Heart left ventricle (tissue), 16 donors: ENCODE results near the gene PHKA1. TPM values are rescaled to one million over a fixed set of nuclear protein-coding genes. Genes with fewer than 3 reads are reported as not detected.
"Not testable (repeated sequence)": the region's sequence is repeated elsewhere in the genome, so short reads cannot be mapped to it uniquely, and the experiment has no call there.

Experiments
- ATAC-seq, 4 donors: fragments of 200-7000 bp; cut with Tn5 transposase; one replicate each; pipeline ENCODE4 v1.9.1; 2020 to 2022; ENCODE audit warnings: moderate library complexity in 4 of 4, mild to moderate bottlenecking in 3 of 4, moderate number of reproducible peaks in 1 of 4
- DNase-seq, 5 donors: peaks; one replicate each; pipeline ENCODE4 v3.0.0-alpha.2; 2020
- H3K27ac ChIP-seq, 12 donors: fragments of 200-600 bp; sonication (generic) in 4 of 12; one replicate each; pipeline versions ENCODE4 v1.5.0 to v1.8.0; 2016 to 2022; ENCODE audit warnings: mild to moderate bottlenecking in 2 of 12
- H3K27me3 ChIP-seq, 9 donors: fragments of 200-600 bp; sonication (generic) in 2 of 9; one replicate each; pipeline versions ENCODE4 v1.5.1 to v1.8.0; 2016 to 2022; ENCODE audit warnings: mild to moderate bottlenecking in 3 of 9
- H3K36me3 ChIP-seq, 9 donors: fragments of 200-600 bp; sonication (generic) in 2 of 9; one replicate each; pipeline versions ENCODE4 v1.5.0 to v1.8.0; 2018 to 2022; ENCODE audit warnings: mild to moderate bottlenecking in 2 of 9
- H3K4me1 ChIP-seq, 12 donors: fragments of 200-600 bp; sonication (generic) in 4 of 12; one replicate each; pipeline versions ENCODE4 v1.5.0 to v1.8.0; 2016 to 2022; ENCODE audit warnings: mild to moderate bottlenecking in 3 of 12
- H3K4me3 ChIP-seq, 12 donors: fragments of 200-600 bp; sonication (generic) in 4 of 12; one replicate each; pipeline versions ENCODE4 v1.5.0 to v1.8.0; 2017 to 2022; ENCODE audit warnings: mild to moderate bottlenecking in 9 of 12, moderate library complexity in 4 of 12
- H3K9me3 ChIP-seq, 12 donors: fragments of 200-600 bp; sonication (generic) in 4 of 12; one replicate each; pipeline versions ENCODE4 v1.5.0 to v1.8.0; 2016 to 2022; ENCODE audit warnings: mild to moderate bottlenecking in 1 of 12
- POLR2A ChIP-seq, 2 donors: fragments of 450-650 bp; IDR thresholded peaks; one replicate each; pipeline ENCODE4 v1.6.1; 2017; ENCODE audit warnings: antibody characterized with exemption in 2 of 2, mild to moderate bottlenecking in 2 of 2, moderate library complexity in 2 of 2
- WGBS, 4 donors: extraction: QIAGEN DNeasy Blood & Tissue Kit in 2 of 4; methylation state at CpG; one replicate each; pipeline versions ENCODE4 v1.1.5 to v1.1.7; 2013 to 2018; 5-methylcytosine and 5-hydroxymethylcytosine counted together
- intact Hi-C, 10 donors: fragments of 100-400 bp; cut with DNase I; formaldehyde crosslinking; loops; one replicate each; pipeline versions ENCODE4 v1.11.1 to v1.14.2; 2022
- polyA plus RNA-seq, 2 donors: library from polyadenylated mRNA; stranded (reverse); fragments of 200-250 nt; gene quantifications; one replicate each; pipeline ENCODE4 v1.2.3, GENCODE V29; 2013
- total RNA-seq, 9 donors: library from RNA; depleted of rRNA in 2 of 9; stranded (reverse); fragments of >200 nt in 2 of 9; fragmentation: NEBNext Ultra II Directional in 3 of 9; extraction: Animal tissue kit (Norgen Biotek cat#: 25700) in 3 of 9; gene quantifications; one replicate each; pipeline versions ENCODE4 v1.1.0 to v1.2.4, GENCODE V29; 2016 to 2023
- TF ChIP-seq, protein P1 (sequence below), 12 donors: fragments of 200-600 bp; sonication (generic) in 4 of 12; IDR thresholded peaks; one replicate each; pipeline versions ENCODE4 v1.5.0 to v1.8.0; 2018 to 2022; ENCODE audit warnings: antibody characterized with exemption in 12 of 12, mild to moderate bottlenecking in 5 of 12
- donor health status: ischemic (EF 13 %, LVEDD 7.1; RV severe dilation, severe dysfunction).
- donor health status: healthy with polysubstance abuse.
- donor health status: DM: no; HTN: yes; CAD: no.
- donor health status: DM: no; HTN: no; CAD: no.
- donor health status: ischemic (EF 25% LVEDD 6.9; RV normal size, moderate dysfunction).
- donor health status: ischemic (EF 25% LVEDD 5.7; RV mildly dilated, moderate dysfunction).
- donor health status: healthy.
- donor health status: DM: yes; HTN: yes; CAD: no.
- donor health status: ischemic (EF 35%, LVEDD 5.7; RV mildly dilated, moderate dysfunction).
- donor health status: nonischemic (EF 11% LVEDD 7.7; RV severe dilation, severe dysfunction).
- donor health status: DM: yes; HTN: yes; CAD: no.
- donor health status: PGD.
- donor health status: ischemic (EF 29% LVEDD 5.4; RV normal size, mild dysfunction).
- donor health status: nonischemic (EF 23%, LVEDD 6.1; RV moderate dilation, normal function).

PHKA1 gene
- total and polyA plus RNA-seq, 11 donors, result 3.9 to 21.3 (median 10.7) TPM

DNA sequence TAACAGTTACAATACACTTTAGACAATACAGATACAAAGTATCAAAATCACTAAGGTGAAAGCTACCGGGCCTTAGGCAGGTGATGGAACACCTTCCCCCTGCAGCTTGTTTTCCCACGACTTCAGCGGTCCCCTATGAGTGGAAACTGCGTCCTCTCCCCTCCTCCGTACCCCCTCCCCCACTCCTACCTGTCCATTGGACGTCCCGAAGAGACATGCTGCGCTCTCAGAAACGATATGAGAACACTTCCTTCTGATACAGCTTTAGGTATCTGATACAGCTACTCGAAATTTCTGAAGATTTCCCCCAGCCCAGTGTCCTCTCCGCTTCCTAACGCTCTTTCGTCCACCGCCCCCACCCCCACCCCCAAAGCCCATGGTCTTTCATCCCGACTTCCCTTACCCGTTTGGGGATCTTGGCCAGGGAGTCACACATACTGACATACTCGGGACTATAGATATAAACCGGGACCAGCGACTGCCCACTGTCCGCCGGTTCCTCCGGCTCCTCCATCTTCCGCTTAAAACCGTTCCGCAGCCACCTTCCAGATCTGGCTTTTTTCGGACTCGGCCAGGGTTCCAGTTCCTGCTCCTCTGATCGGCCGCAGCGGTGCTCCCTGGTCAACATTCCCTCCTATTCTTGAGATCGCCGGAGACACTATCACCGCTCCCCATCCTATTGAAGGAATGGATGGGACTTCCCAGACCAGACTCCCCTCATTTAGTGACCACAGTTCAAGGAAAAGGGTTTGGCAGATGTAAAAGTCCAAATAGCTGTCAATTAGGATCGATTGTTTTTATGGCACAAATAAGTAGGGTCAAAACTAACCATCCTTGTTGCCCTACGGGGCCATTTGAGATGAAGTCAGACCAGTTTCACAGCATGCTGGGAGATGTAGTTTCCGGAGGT is 141.6 kb downstream of the PHKA1 start, which contains the start of gene HDAC8:
HDAC8 (minus strand) TSS at position 596 of the 910 bp plus-strand sequence; CDS start at position 514, 82 bp downstream.
- intact Hi-C loops, result no loop called here
- ATAC-seq (peak; percentile 88 to 97 (median 91)), DNase-seq (peak; percentile 61 to 78 (median 69))
- peak within 1 kb of the TSS; percentile 50 to 89 (median 75) for H3K27ac ChIP-seq
- peaks cover 0 to 7% (median 2%) of the 10 kb centered on the region in 12 donors for H3K4me1 ChIP-seq
- H3K4me3 ChIP-seq, result peak within 1 kb of the TSS; percentile 26 to 92 (median 62)
- H3K9me3 ChIP-seq, result no peaks in the 10 kb centered on the region
- 0 to 34% (median 15%) methylated on average over 35 to 36 of the region's 36 CpGs for WGBS, 4 donors
- H3K27me3 ChIP-seq, result peaks cover 0 to 6% (median 0%) of the 10 kb centered on the region in 9 donors
- peaks cover 0 to 24% (median 8%) of the 10 kb centered on the region in 9 donors for H3K36me3 ChIP-seq
- TF ChIP-seq, protein P1, sequence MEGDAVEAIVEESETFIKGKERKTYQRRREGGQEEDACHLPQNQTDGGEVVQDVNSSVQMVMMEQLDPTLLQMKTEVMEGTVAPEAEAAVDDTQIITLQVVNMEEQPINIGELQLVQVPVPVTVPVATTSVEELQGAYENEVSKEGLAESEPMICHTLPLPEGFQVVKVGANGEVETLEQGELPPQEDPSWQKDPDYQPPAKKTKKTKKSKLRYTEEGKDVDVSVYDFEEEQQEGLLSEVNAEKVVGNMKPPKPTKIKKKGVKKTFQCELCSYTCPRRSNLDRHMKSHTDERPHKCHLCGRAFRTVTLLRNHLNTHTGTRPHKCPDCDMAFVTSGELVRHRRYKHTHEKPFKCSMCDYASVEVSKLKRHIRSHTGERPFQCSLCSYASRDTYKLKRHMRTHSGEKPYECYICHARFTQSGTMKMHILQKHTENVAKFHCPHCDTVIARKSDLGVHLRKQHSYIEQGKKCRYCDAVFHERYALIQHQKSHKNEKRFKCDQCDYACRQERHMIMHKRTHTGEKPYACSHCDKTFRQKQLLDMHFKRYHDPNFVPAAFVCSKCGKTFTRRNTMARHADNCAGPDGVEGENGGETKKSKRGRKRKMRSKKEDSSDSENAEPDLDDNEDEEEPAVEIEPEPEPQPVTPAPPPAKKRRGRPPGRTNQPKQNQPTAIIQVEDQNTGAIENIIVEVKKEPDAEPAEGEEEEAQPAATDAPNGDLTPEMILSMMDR (IDR thresholded peaks at IDR 0.05), result no peak
- no peak for TF ChIP-seq POLR2A (IDR thresholded peaks at IDR 0.05)

DNA sequence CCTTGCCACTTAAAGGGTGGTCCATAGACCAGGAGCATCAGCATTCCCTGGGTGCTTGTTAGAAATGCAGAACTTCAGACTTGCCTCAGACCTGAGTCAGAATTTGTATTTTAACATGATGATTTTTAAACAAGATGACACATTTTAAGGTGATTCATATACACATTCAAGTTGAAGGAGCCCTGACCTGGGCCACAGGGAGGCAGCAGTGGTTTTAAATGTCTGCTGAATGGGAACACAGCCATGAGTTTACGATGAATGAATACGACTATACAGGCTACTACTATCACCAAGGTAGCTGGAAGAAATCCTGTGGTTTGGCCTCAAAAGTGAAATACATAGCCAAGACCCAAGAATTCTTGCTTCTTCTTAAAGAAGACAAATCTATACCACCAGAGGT is 144.3 kb downstream of the PHKA1 start:
- no peaks in the 10 kb centered on the region for H3K9me3 ChIP-seq
- H3K27me3 ChIP-seq, result no peaks in the 10 kb centered on the region
- intact Hi-C loops, result no loop called here
- peaks cover 0 to 7% (median 2%) of the 10 kb centered on the region in 12 donors for H3K4me1 ChIP-seq
- no peak overlapping the region for H3K27ac ChIP-seq
- H3K36me3 ChIP-seq, result peaks cover 0 to 51% (median 34%) of the 10 kb centered on the region in 9 donors
- TF ChIP-seq, protein P1 (IDR thresholded peaks at IDR 0.05), result no peak
- no peak for TF ChIP-seq POLR2A (IDR thresholded peaks at IDR 0.05)
- DNase-seq (no peak), ATAC-seq (no peak)
- no peak overlapping the region for H3K4me3 ChIP-seq
- 74 to 91% (median 82%) methylated on average over 2 of the region's 2 CpGs for WGBS, 4 donors

DNA sequence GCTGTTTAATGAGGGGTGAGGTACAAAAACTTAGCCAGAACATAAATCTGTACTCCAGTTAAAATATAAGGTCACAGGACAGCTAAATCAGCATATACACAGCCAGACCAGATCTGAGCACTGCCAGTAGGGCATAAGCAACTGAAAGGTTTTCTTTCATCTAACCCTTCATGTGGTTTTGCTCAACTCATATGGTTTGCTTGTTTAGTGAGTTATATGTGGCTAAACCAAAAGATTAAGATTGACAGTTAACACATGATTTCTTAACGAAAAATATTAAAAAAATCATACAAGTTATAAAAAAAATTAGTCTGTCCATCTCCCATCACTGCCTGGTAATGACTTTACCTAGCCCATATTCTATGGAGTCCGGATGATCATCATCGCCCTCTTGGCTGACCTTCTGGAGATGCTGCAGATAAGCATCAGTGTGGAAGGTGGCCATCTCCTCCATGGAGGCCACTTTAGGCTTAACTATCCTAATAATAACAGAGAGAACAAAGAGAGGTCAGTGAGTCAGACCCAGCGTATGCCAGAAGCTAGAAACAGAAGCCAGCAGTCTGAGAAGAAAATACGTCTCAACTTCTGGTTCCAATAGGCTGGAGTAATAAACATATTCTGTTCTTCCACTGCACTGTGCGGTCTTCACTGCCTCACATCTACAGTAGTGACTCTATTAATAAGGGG is 145.6 kb downstream of the PHKA1 start:
- DNase-seq, result no peak
- peak overlapping the region in 1 of 12 donors; percentile 19 for H3K27ac ChIP-seq
- 59 to 72% (median 68%) methylated on average over 6 of the region's 6 CpGs for WGBS, 4 donors
- intact Hi-C loops, result no loop called here
- no peak for TF ChIP-seq POLR2A (IDR thresholded peaks at IDR 0.05)
- TF ChIP-seq, protein P1 (IDR thresholded peaks at IDR 0.05), result no peak
- peak in 2 of 4 donors; percentile 29 to 72 for ATAC-seq
- no peak overlapping the region for H3K4me3 ChIP-seq
- peaks cover 0 to 7% (median 2%) of the 10 kb centered on the region in 12 donors for H3K4me1 ChIP-seq
- H3K27me3 ChIP-seq, result no peaks in the 10 kb centered on the region
- H3K9me3 ChIP-seq, result no peaks in the 10 kb centered on the region
- H3K36me3 ChIP-seq, result peaks cover 0 to 64% (median 41%) of the 10 kb centered on the region in 9 donors

DNA sequence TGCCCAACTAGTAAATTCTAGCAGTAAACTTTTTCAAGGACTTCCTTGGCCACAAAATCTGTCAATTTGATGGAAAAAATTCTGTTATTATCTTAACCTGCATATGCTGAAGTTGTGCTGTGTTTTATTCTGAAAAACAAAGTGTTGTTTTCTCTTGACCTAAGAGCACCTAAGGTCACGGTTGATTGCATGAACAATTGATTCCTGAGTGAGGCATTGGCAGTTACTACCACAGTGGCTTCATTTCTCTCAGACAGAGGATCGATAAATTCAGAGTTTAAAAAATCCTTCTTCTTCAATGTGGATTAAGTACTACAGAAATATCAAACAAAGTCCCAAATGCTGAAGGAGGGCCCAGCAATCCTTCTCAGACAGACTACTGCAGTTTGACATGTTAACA is 147.7 kb downstream of the PHKA1 start:
- H3K27ac ChIP-seq, result no peak overlapping the region
- ATAC-seq (no peak), DNase-seq (no peak)
- H3K4me3 ChIP-seq, result no peak overlapping the region
- H3K4me1 ChIP-seq, result peaks cover 0 to under 1% (median 0%) of the 10 kb centered on the region in 12 donors
- TF ChIP-seq POLR2A (IDR thresholded peaks at IDR 0.05), result no peak
- 76 to 94% (median 87%) methylated on average over 2 of the region's 2 CpGs for WGBS, 4 donors
- H3K36me3 ChIP-seq, result peaks cover 0 to 76% (median 41%) of the 10 kb centered on the region in 9 donors
- no peaks in the 10 kb centered on the region for H3K9me3 ChIP-seq
- H3K27me3 ChIP-seq, result no peaks in the 10 kb centered on the region
- intact Hi-C loops, result no loop called here

DNA sequence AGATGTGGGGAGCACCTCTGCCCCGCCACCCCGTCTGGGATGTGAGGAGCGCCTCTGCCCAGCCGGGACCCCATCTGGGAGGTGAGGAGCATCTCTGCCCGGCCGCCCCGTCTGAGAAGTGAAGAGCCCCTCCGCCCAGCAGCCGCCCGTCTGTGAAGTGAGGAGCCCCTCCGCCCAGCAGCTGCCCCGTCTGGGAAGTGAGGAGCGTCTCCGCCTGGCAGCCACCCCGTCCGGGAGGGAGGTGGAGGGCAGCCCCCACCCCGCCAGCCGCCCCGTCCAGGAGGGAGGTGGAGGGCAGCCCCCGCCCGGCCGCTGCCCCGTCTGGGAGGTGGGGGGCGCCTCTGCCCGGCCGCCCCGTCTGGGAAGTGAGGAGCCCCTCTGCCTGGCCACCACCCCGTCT is 154.5 kb downstream of the PHKA1 start:
- ATAC-seq, DNase-seq, H3K9me3 ChIP-seq, H3K4me3 ChIP-seq, H3K27ac ChIP-seq, H3K27me3 ChIP-seq, H3K4me1 ChIP-seq, intact Hi-C loops: not testable (repeated sequence)
- peaks cover 0 to 25% (median 5%) of the 10 kb centered on the region in 9 donors for H3K36me3 ChIP-seq
- WGBS, 4 donors, result 88 to 97% (median 95%) methylated on average over 11 to 28 of the region's 28 CpGs
